Nephron progenitor cell (in vitro differentiated cells): ENCODE results near the gene NBL1.

ENCODE experiments used
- DNase-seq: peaks from one replicate; pipeline ENCODE4 v3.0.0; 2021
- H3K27ac Mint-ChIP-seq: 2 replicates; pipeline ENCODE4 v1.8.0; 2021; ENCODE audit warnings: mild to moderate bottlenecking, moderate library complexity, mixed read lengths
- H3K27me3 Mint-ChIP-seq: 2 replicates; pipeline ENCODE4 v1.8.0; 2021; ENCODE audit warnings: mild to moderate bottlenecking, low read depth, mixed read lengths; ENCODE audit not compliant: poor library complexity
- H3K36me3 Mint-ChIP-seq: 2 replicates; pipeline ENCODE4 v1.8.0; 2021; ENCODE audit warnings: low read depth, mixed read lengths
- H3K4me1 Mint-ChIP-seq: 2 replicates; pipeline ENCODE4 v1.8.0; 2021; ENCODE audit warnings: mixed read lengths
- H3K4me3 Mint-ChIP-seq: 2 replicates; pipeline ENCODE4 v1.8.0; 2021; ENCODE audit warnings: mild to moderate bottlenecking, moderate library complexity, mixed read lengths
- H3K9me3 Mint-ChIP-seq: 2 replicates; pipeline ENCODE4 v1.8.0; 2021; ENCODE audit warnings: mild to moderate bottlenecking, moderate library complexity, mixed read lengths
- CTCF ChIP-seq: fragments of 200-600 bp; sonication (generic); IDR thresholded peaks from 2 replicates; pipeline ENCODE4 v1.5.0; 2021; ENCODE audit warnings: antibody characterized with exemption

NBL1 gene

GRCh38 chr1:19656780-19657466 is 12.8 kb downstream of the NBL1 start:
- Mint-ChIP-seq H3K27ac (no peak overlapping the region), H3K9me3 (no peaks in the 10 kb centered on the region), H3K27me3 (peaks cover 35% of the 10 kb centered on the region), H3K36me3 (no peaks in the 10 kb centered on the region), H3K4me3 (no peak overlapping the region), H3K4me1 (peaks cover 30% of the 10 kb centered on the region)
- no peak for TF ChIP-seq CTCF
- DNase-seq: peak; percentile 65

DNA sequence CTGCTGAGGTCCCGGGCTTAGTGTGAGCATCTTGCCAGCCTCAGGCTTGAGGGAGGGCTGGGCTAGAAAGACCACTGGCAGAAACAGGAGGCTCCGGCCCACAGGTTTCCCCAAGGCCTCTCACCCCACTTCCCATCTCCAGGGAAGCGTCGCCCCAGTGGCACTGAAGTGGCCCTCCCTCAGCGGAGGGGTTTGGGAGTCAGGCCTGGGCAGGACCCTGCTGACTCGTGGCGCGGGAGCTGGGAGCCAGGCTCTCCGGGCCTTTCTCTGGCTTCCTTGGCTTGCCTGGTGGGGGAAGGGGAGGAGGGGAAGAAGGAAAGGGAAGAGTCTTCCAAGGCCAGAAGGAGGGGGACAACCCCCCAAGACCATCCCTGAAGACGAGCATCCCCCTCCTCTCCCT is 13.4 kb downstream of the NBL1 start:
- Mint-ChIP-seq H3K4me3 (no peak overlapping the region), H3K4me1 (peaks cover 30% of the 10 kb centered on the region), H3K9me3 (no peaks in the 10 kb centered on the region), H3K36me3 (no peaks in the 10 kb centered on the region), H3K27me3 (peaks cover 36% of the 10 kb centered on the region), H3K27ac (no peak overlapping the region)
- no peak for TF ChIP-seq CTCF
- no peak for DNase-seq

- peaks cover 43% of the 10 kb centered on the region for H3K27me3 Mint-ChIP-seq
- no peaks in the 10 kb centered on the region for H3K9me3 Mint-ChIP-seq
- no peaks in the 10 kb centered on the region for H3K36me3 Mint-ChIP-seq
- no peak overlapping the region for H3K4me3 Mint-ChIP-seq
- peaks cover 30% of the 10 kb centered on the region for H3K4me1 Mint-ChIP-seq
- no peak overlapping the region for H3K27ac Mint-ChIP-seq
- TF ChIP-seq CTCF: no peak
- DNase-seq: no peak
These were observed 14.1 kb downstream of the NBL1 start for GRCh38 chr1:19658186-19658585.

GRCh38 chr1:19661721-19662228 is 17.7 kb downstream of the NBL1 start:
- H3K27ac Mint-ChIP-seq: no peak overlapping the region
- peaks cover 22% of the 10 kb centered on the region for H3K4me1 Mint-ChIP-seq
- H3K4me3 Mint-ChIP-seq: no peak overlapping the region
- peak; percentile 80 for TF ChIP-seq CTCF
- H3K9me3 Mint-ChIP-seq: peaks cover 2% of the 10 kb centered on the region
- H3K36me3 Mint-ChIP-seq: no peaks in the 10 kb centered on the region
- DNase-seq: no peak
- peaks cover 71% of the 10 kb centered on the region for H3K27me3 Mint-ChIP-seq

DNA sequence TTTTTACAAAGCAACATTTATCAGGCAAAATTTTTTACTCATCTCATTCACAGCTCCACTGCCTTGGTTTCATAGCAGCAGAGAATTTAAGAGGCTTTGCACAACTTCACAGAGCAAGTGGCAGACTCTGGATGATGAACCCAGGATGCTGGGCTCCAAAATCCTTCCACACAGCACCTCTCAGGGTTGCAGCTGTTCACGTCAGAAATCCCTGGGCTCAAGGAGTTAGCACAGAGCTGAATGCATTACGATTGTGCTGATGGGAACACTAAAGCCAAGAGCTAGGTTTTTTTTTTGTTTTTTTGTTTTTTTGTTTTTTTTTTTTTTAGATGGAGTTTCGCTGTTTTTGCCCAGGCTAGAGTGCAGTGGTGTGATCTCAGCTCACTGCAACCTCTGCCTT is 18.2 kb downstream of the NBL1 start:
- no peaks in the 10 kb centered on the region for H3K36me3 Mint-ChIP-seq
- H3K9me3 Mint-ChIP-seq: peaks cover 4% of the 10 kb centered on the region
- no peak overlapping the region for H3K4me3 Mint-ChIP-seq
- no peak overlapping the region for H3K27ac Mint-ChIP-seq
- peaks cover 76% of the 10 kb centered on the region for H3K27me3 Mint-ChIP-seq
- no peak for DNase-seq
- TF ChIP-seq CTCF: no peak
- H3K4me1 Mint-ChIP-seq: peaks cover 17% of the 10 kb centered on the region
